Activated CD4-positive, alpha-beta T cell treated with anti-CD3 and anti-CD28 coated beads, Interleukin-2, Interleukin-4, amounts not matched to agents 100 ng/mL and 50 ng/mL, durations not matched to agents 16 hours and 8 hours (primary cell): Measurements from ENCODE around the gene ALPG.
"Not testable (repeated sequence)": the region's sequence is repeated elsewhere in the genome, so short reads cannot be mapped to it uniquely, and the experiment has no call there.

Experiments used
- DNase-seq: peaks from one replicate; pipeline ENCODE4 v3.0.0-alpha.2; 2020; ENCODE audit warnings: low spot score

The ALPG gene

GRCh38 chr2:232398293-232399034, 8.2 kb upstream of the ALPG start:
- no peak for DNase-seq

- no peak for DNase-seq
These were observed 6.2 kb upstream of the ALPG start for GRCh38 chr2:232400256-232401015.

GRCh38 chr2:232402518-232402917, 4.1 kb upstream of the ALPG start:
- no peak for DNase-seq

DNA sequence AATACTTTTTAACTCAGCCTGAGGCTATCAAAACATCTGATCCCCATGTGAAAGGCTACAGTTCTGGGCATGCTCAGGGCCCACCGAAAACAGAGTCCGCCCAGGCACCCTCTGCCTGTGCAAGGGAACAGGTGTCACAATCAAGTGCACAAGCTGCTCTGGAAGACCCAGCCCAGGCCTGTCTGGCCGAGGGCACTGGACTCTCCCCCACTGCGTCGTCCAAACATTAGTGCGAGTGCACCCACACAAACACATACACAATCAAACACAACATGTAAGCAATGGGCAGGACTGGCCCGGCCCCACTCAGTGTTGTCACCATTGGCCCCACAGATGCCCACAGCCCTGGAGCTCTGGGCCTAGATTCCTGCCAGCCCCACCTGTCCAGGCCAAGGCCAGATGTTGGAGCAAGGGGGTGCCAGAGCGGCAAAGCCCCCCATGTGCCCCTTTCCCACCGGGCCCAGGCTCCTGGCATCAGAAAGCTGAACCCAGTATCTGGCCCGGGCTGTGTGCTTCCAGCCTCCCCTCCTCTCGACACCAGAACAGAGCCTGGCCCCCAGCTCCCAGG, 617 bp upstream of the ALPG start:
- DNase-seq: no peak

GRCh38 chr2:232407428-232408150, 945 bp downstream of the ALPG start:
- not testable (repeated sequence) for DNase-seq

DNA sequence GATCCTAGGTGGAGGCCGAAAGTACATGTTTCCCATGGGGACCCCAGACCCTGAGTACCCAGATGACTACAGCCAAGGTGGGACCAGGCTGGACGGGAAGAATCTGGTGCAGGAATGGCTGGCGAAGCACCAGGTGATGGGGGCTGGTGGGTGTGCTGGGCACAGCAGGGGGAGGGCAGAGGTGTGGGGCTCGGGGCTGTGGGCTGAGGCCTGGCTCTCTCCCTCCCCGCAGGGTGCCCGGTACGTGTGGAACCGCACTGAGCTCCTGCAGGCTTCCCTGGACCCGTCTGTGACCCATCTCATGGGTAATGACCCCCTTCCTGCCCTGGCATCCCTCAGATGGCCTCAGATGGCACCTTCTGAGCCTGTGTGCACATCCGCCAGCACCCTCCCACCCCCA, 1.6 kb downstream of the ALPG start:
- DNase-seq: not testable (repeated sequence)

DNA sequence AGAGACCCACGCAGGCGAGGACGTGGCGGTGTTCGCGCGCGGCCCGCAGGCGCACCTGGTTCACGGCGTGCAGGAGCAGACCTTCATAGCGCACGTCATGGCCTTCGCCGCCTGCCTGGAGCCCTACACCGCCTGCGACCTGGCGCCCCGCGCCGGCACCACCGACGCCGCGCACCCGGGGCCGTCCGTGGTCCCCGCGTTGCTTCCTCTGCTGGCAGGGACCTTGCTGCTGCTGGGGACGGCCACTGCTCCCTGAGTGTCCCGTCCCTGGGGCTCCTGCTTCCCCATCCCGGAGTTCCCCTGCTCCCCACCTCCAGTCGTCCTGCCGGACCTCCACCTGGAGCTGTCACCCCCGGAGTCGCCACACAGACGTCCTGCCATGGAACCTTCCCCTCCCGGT, 3.0 kb downstream of the ALPG start:
- not testable (repeated sequence) for DNase-seq

- no peak for DNase-seq
These were observed 3.7 kb downstream of the ALPG start for GRCh38 chr2:232410238-232410900.

DNA sequence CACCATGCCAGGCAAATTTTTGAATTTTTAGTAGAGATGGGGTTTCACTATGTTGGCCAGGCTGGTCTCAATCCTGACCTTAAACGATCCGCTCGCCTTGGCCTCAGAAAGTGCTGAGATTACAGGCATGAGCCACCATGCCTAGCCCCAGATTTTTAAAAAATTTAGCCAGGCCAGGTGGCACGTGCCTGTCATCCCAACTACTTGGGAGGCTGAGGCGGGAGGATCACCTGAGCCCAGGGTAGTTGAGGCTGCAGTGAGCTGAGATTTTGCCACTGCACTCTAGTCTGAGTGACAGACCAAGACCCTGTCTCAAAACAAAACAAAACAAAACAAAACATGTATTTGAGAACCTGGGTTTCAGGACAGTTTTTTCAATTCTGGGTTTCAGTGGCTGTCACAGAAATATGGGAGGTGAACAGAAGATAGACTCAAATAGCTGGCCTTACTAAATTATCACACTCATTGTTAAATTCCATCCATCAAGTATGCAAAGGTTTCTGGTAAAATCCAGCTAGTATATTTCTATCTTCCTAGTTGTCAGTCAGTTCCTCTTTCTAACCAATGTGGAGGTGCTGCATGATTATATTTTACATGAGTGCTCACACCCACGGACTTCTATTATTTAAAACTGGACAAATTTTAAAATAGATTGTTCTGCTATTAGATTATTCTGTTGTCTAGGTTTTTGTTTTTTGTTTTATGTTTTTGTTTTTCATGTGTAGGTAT, 5.4 kb downstream of the ALPG start:
- no peak for DNase-seq

GRCh38 chr2:232412986-232413385, 6.3 kb downstream of the ALPG start:
- no peak for DNase-seq

DNA sequence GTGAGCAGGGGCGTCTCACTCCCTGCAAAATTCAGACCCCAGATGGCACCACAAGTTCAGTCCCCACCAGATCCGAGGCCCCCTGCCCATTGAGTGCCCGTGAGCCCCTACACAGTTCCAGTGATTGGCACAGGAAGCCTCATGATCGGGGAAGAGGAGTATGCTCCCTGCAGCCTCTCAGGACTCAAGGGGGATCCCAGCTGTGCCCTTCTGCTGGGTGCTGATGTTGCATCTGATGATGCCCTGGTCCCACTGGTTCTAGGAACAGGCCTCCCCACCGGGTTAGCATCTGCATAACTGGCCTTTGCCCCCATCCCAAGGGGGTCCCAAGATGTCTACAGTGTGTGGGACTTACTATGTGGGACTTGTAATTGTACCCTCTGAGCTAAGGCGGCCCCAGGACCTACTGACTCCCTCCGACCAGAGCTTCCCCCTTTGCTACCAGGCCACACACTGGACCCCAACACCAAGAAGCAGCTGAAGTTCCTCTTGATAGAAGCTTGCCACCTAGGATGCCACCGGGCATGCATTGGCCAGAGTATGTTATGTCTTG, 8.6 kb downstream of the ALPG start:
- DNase-seq: no peak

GRCh38 chr2:232415736-232416520, 9.3 kb downstream of the ALPG start:
- DNase-seq: no peak

DNA sequence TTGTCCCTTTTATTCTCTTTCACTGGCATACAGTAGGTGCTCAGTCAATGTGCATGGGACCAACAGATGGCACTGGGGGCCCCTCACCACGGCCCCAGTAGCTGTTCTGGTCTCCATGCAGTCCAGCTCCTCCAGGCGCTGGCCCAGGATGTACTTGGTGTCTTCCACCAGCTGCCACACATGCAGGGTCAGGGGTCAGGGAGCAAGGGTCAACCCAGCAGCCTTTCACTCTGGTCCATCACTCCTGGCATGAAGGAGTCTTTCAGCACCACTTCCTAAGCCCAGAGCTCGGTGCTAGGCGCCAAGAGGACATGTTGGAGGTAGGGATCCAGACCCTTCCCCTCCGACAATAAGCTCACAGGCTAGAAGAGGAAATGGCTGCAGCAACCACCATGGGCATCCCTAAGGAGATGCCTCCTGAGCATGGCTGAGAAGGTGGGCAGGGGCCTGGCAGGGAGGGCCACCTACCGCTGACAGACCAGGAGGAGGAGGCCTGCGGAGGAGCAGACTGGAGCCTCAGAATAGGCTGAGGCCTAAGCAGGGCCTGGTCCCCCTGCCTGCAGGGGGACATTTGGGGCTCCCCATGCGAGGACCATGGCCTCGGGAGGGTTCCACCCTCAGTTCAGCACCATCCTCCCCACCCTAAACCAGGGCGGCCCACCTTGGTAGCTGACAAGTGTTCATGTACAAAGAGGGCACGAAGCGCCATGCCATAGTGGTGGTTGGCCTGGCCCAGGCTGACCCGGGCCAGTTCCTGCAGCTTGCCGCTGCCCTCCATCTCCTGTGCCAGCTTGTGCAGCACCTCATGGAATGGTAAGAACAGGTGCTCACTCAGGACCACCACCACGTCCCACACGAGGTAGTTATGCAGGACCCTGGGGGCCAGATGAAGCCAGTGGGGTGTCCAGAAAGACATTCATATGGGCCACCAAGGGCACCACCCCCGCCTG, 10.2 kb downstream of the ALPG start:
- no peak for DNase-seq

GRCh38 chr2:232417489-232417888, 10.8 kb downstream of the ALPG start:
- DNase-seq: no peak

DNA sequence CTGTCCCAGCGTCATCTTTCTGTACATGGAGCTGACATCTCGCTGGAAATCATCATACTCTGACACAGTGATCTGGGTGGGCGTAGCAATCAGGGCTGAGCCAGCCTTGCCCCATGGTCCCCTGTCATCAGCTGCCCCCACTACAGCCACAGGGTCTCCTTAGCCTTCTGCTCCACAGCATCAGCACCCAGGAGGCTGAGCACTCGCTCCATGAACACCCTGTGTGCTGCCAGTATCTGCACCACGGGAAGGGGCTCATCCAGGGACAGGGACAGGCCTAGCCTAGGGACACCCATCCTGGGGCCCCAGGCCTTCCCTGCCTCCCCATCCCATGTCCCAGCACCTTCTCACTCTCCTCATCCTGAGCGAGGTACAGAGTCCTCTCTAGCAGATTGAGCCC, 11.4 kb downstream of the ALPG start:
- no peak for DNase-seq

DNA sequence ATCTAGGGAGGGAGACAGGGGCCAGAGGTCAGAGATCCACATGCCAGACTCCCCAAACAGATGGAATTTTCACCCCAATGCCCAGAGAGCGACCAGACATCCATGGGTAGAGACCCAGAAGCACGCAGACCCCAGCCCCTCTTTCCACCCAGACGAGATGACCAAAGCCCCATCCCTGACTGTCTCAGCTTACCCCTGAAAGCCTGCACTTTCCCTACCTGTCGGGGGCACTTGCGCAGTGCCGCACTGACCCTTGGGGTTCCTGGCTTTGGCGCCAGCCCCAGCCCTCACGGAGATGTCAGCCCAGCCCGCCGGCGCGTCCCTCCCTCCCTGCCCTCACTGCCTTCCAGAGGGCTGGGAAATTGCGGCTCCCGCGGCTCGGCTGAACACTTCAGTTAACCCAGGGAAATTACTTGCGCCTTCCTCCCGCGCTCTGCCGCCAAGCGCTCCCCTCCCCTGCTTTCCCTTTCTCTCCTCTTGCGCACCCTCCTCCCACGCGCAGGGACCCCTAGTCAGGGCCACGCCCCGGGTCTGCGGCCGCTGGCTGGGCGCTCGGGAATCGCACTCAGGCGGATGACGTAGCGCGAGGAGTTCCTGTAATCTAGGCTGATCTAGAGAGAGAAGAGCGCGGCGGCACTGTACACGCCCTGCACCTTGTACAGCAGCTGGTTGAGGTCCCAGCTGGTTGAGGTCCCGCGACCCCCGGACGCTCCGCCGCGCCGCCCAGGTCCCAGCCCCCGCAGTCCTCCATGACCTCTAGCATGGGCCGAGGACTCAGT, 12.0 kb downstream of the ALPG start:
- DNase-seq: no peak

DNA sequence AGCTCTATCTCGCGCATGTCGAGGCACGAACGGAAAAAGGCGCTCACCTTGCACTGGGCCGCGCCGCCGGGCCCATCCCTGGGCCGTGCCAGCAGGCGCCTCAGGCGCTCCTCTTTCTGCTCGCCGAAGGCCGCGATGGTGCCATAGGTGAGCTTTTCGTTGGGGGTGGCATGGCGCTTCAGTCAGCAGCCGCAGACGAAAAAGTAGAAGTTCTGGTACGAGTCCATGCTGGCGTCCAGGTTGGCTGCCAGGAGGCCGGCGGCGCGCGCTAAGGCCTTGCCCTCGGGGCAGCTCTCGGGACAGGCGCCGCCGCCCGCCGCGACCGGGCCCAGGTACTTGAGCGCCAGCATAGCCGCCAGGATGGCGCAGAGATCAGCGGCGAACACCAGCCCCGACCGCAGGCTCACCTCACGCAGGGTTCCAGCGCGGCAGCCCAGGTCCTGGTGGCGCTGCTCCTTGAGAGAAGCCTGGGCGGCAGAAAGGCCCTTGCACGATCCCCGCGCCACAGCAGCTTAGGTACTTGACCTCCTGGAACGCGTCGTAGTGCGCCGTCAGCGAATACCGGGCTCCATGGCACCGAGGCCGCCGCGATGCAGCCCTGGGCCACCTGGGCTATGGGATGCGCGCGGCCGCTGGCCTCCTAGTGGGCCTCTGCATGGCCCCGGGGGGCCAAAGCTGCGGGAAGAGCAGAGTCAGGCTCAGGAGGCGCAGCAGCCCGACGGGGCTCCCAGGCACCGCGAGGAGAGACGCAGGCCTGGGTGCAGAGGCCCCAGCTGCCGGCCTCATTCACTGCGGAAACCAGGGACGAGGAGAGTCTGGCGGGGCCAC, 12.8 kb downstream of the ALPG start:
- no peak for DNase-seq
